Left ventricle myocardium superior (tissue), 1 donor: ENCODE results near the gene HDAC4. TPM values are rescaled to one million over a fixed set of nuclear protein-coding genes. Genes with fewer than 3 reads are reported as not detected.
"Not testable (repeated sequence)": the region's sequence is repeated elsewhere in the genome, so short reads cannot be mapped to it uniquely, and the experiment has no call there.

Source experiments
- ATAC-seq: fragments of 200-7000 bp; cut with Tn5 transposase; one replicate; pipeline ENCODE4 v1.9.1; 2020; ENCODE audit warnings: mild to moderate bottlenecking, moderate library complexity
- DNase-seq: peaks from one replicate; pipeline ENCODE4 v3.0.0-alpha.2; 2020
- intact Hi-C: fragments of 100-400 bp; cut with micrococcal nuclease; formaldehyde crosslinking; loops from one replicate; pipeline ENCODE4 v1.11.0; 2022
- total RNA-seq: library from RNA; stranded (reverse); fragmentation: NEBNext Ultra II Directional; extraction: Animal tissue kit (Norgen Biotek cat#: 25700); gene quantifications from one replicate; pipeline ENCODE4 v1.2.1, GENCODE V29; 2021
- donor health status: DM: no; HTN: yes; CAD: no; lungs with severe emphysema.

HDAC4 gene
- total RNA-seq, 1 donor from 2014 or later = 25.6 TPM

- ATAC-seq = no peak
- no peak for DNase-seq
- intact Hi-C loops = no loop called here
Observed at GRCh38 chr2:239282448-239283287, 118.2 kb downstream of the HDAC4 start.

GRCh38 chr2:239280296-239281017, 120.4 kb downstream of the HDAC4 start:
- ATAC-seq (peak; percentile 39), DNase-seq (peak; percentile 58)
- intact Hi-C loops = not testable (repeated sequence)

GRCh38 chr2:239279508-239280295, 121.1 kb downstream of the HDAC4 start:
- DNase-seq (no peak), ATAC-seq (no peak)
- intact Hi-C loops = no loop called here

GRCh38 chr2:239278941-239279365, 121.9 kb downstream of the HDAC4 start:
- intact Hi-C loops = no loop called here
- no peak for ATAC-seq
- DNase-seq = no peak

- intact Hi-C loops = no loop called here
- DNase-seq (peak; percentile 2), ATAC-seq (no peak)
Observed at GRCh38 chr2:239278361-239278760, 122.5 kb downstream of the HDAC4 start.

- intact Hi-C loops = no loop called here
- ATAC-seq = no peak
- no peak for DNase-seq
Observed at GRCh38 chr2:239277401-239278085, 123.3 kb downstream of the HDAC4 start.

- ATAC-seq (no peak), DNase-seq (no peak)
- intact Hi-C loops = no loop called here
Observed at GRCh38 chr2:239276851-239277250, 124.0 kb downstream of the HDAC4 start.

GRCh38 chr2:239275847-239276831, 124.7 kb downstream of the HDAC4 start:
- peak; percentile 83 for DNase-seq
- ATAC-seq = peak; percentile 77
- intact Hi-C loops = no loop called here

- DNase-seq = peak; percentile 86
- intact Hi-C loops = no loop called here
- ATAC-seq = peak; percentile 78
Observed at GRCh38 chr2:239275044-239275685, 125.7 kb downstream of the HDAC4 start.

GRCh38 chr2:239274391-239275043, 126.3 kb downstream of the HDAC4 start:
- ATAC-seq (peak; percentile 61), DNase-seq (peak; percentile 69)
- intact Hi-C loops = no loop called here

GRCh38 chr2:239273280-239274234, 127.3 kb downstream of the HDAC4 start:
- no peak for DNase-seq
- intact Hi-C loops = no loop called here
- no peak for ATAC-seq

- DNase-seq (no peak), ATAC-seq (no peak)
- intact Hi-C loops = no loop called here
Observed at GRCh38 chr2:239272626-239273025, 128.2 kb downstream of the HDAC4 start.

GRCh38 chr2:239271882-239272281, 128.9 kb downstream of the HDAC4 start:
- no peak for ATAC-seq
- no peak for DNase-seq
- intact Hi-C loops = no loop called here

GRCh38 chr2:239271471-239271870, 129.3 kb downstream of the HDAC4 start:
- ATAC-seq = no peak

GRCh38 chr2:239269916-239270315, 130.9 kb downstream of the HDAC4 start:
- intact Hi-C loops = no loop called here
- DNase-seq (no peak), ATAC-seq (no peak)

More at GRCh38 chr2:239271471-239271870, 129.3 kb downstream of the HDAC4 start:
- no peak for DNase-seq
- intact Hi-C loops = no loop called here
